GM21529 (cell line): ENCODE results near the gene AP4S1.
"Not testable (repeated sequence)": the region's sequence is repeated elsewhere in the genome, so short reads cannot be mapped to it uniquely, and the experiment has no call there.

Experiments
- ATAC-seq: cut with Tn5 transposase; IDR thresholded peaks from one replicate; pipeline ENCODE4 v1.9.1; 2021; ENCODE audit not compliant: unreplicated experiment

The AP4S1 gene

GRCh38 chr14:31042300-31042699 is 16.9 kb downstream of the AP4S1 start:
- ATAC-seq, result no peak

GRCh38 chr14:31042893-31043292 is 17.4 kb downstream of the AP4S1 start:
- not testable (repeated sequence) for ATAC-seq

GRCh38 chr14:31043379-31043778 is 17.9 kb downstream of the AP4S1 start:
- no peak for ATAC-seq

GRCh38 chr14:31045501-31046080 is 20.1 kb downstream of the AP4S1 start:
- ATAC-seq, result no peak

GRCh38 chr14:31047503-31047902 is 22.1 kb downstream of the AP4S1 start:
- ATAC-seq, result no peak

- no peak for ATAC-seq
Measured at GRCh38 chr14:31051023-31051422, 25.6 kb downstream of the AP4S1 start.

- no peak for ATAC-seq
Measured at GRCh38 chr14:31051511-31051910, 26.1 kb downstream of the AP4S1 start.

GRCh38 chr14:31052905-31053586 is 27.6 kb downstream of the AP4S1 start:
- ATAC-seq, result not testable (repeated sequence)

GRCh38 chr14:31057035-31057434 is 31.6 kb downstream of the AP4S1 start:
- no peak for ATAC-seq

- no peak for ATAC-seq
Measured at GRCh38 chr14:31057701-31058364, 32.4 kb downstream of the AP4S1 start.

GRCh38 chr14:31059152-31059924 is 33.9 kb downstream of the AP4S1 start:
- no peak for ATAC-seq

- ATAC-seq, result no peak
Measured at GRCh38 chr14:31060253-31060875, 34.9 kb downstream of the AP4S1 start.

GRCh38 chr14:31062908-31063307 is 37.5 kb downstream of the AP4S1 start:
- not testable (repeated sequence) for ATAC-seq

- no peak for ATAC-seq
Measured at GRCh38 chr14:31068235-31068634, 42.8 kb downstream of the AP4S1 start.

GRCh38 chr14:31069343-31069742 is 43.9 kb downstream of the AP4S1 start:
- no peak for ATAC-seq

- ATAC-seq, result no peak
Measured at GRCh38 chr14:31070431-31070830, 45.0 kb downstream of the AP4S1 start.

GRCh38 chr14:31071151-31071550 is 45.7 kb downstream of the AP4S1 start:
- ATAC-seq, result no peak

GRCh38 chr14:31075144-31075543 is 49.7 kb downstream of the AP4S1 start:
- ATAC-seq, result no peak

- no peak for ATAC-seq
Measured at GRCh38 chr14:31078766-31079165, 53.3 kb downstream of the AP4S1 start.

GRCh38 chr14:31080056-31080455 is 54.6 kb downstream of the AP4S1 start:
- no peak for ATAC-seq

GRCh38 chr14:31080484-31080883 is 55.0 kb downstream of the AP4S1 start:
- no peak for ATAC-seq
